PFSK-1 (cell line): Measurements from ENCODE around the gene SPTBN1.

Source experiments
- FOXP2 ChIP-seq: optimal IDR thresholded peaks from 2 replicates; pipeline ENCODE3; 2011; ENCODE audit warnings: borderline replicate concordance, control low read depth, inconsistent platforms; ENCODE audit not compliant: insufficient read depth; ENCODE audit errors: extremely low read length, extremely low read depth
- POLR2AphosphoS5 ChIP-seq: IDR thresholded peaks from 2 replicates; pipeline ENCODE4 v1.6.1; 2012; ENCODE audit warnings: low read depth, mild to moderate bottlenecking, control low read depth, low read length, moderate library complexity
- REST ChIP-seq, 2 experiments: IDR thresholded peaks; 2 replicates each; pipeline versions ENCODE4 v1.6.1 to v1.8.0; 2011 to 2012; ENCODE audit warnings: low read depth in 2 of 2, low read length in 2 of 2, control low read depth in 1 of 2, inconsistent platforms in 1 of 2, mild to moderate bottlenecking in 1 of 2, moderate library complexity in 1 of 2; ENCODE audit not compliant: insufficient read depth in 1 of 2
- SIN3A ChIP-seq: IDR thresholded peaks from 2 replicates; pipeline ENCODE4 v1.6.1; 2012; ENCODE audit warnings: mild to moderate bottlenecking, low read length, moderate library complexity, borderline replicate concordance; ENCODE audit not compliant: insufficient read depth
- TAF1 ChIP-seq: IDR thresholded peaks from 2 replicates; pipeline ENCODE4 v1.6.1; 2012; ENCODE audit warnings: low read length, control low read depth, borderline replicate concordance; ENCODE audit not compliant: insufficient read depth

Gene SPTBN1

GRCh38 chr2:54593249-54593648 is 137.1 kb downstream of the SPTBN1 start:
- no peak for TF ChIP-seq REST (IDR thresholded peaks at IDR 0.05; ENCODE audit: insufficient read depth in 1 of 2, low read depth in 2 of 2, low read length in 2 of 2)
- TF ChIP-seq SIN3A: no peak
- no peak for TF ChIP-seq POLR2AphosphoS5
- no peak for TF ChIP-seq FOXP2
- no peak for TF ChIP-seq TAF1

- TF ChIP-seq FOXP2 (no peak), SIN3A (no peak), TAF1 (no peak), REST (IDR thresholded peaks at IDR 0.05; ENCODE audit: insufficient read depth in 1 of 2, low read depth in 2 of 2, low read length in 2 of 2) (no peak), POLR2AphosphoS5 (no peak)
Measured at GRCh38 chr2:54594048-54594447, 137.9 kb downstream of the SPTBN1 start.

GRCh38 chr2:54595161-54595803 is 139.2 kb downstream of the SPTBN1 start:
- TF ChIP-seq REST (IDR thresholded peaks at IDR 0.05; ENCODE audit: insufficient read depth in 1 of 2, low read depth in 2 of 2, low read length in 2 of 2): no peak
- no peak for TF ChIP-seq POLR2AphosphoS5
- no peak for TF ChIP-seq TAF1
- TF ChIP-seq SIN3A: no peak
- TF ChIP-seq FOXP2: no peak

GRCh38 chr2:54595999-54596902 is 140.1 kb downstream of the SPTBN1 start:
- TF ChIP-seq SIN3A (no peak), POLR2AphosphoS5 (no peak), TAF1 (no peak), FOXP2 (no peak), REST (IDR thresholded peaks at IDR 0.05; ENCODE audit: insufficient read depth in 1 of 2, low read depth in 2 of 2, low read length in 2 of 2) (no peak)
